T-cell (primary cell): ENCODE data around the gene GEN1. TPM values are rescaled to one million over a fixed set of nuclear protein-coding genes. Genes with fewer than 3 reads are reported as not detected.

Experiments used
- ATAC-seq, 4 experiments: fragments of 200-7000 bp in 3 of 4; fragments of 150-1000 bp in 1 of 4; cut with Tn5 transposase; replicated peaks in 1 of 4; 1 replicate in 3 of 4; 2 replicates in 1 of 4; pipeline ENCODE4 v1.10.0; 2021; ENCODE audit warnings: moderate library complexity in 3 of 4, mild to moderate bottlenecking in 2 of 4, moderate number of reproducible peaks in 1 of 4
- CTCF ChIA-PET, 2 donors: fragments of 300-600 bp; sonication (Branson Sonifier 250); formaldehyde crosslinking; loops; one replicate each; lab custom pipeline; 2022; ENCODE audit warnings: antibody characterized with exemption in 2 of 2; lab: Charles Lee
- POLR2A ChIA-PET, 2 donors: fragments of 300-600 bp; sonication (Branson Sonifier 250); formaldehyde crosslinking; loops; one replicate each; lab custom pipeline; 2022; ENCODE audit warnings: antibody characterized with exemption in 2 of 2; lab: Charles Lee
- DNase-seq, 35 experiments: peaks; one replicate each; pipeline versions ENCODE4 v3.0.0 to v3.0.0-alpha.2; 2013 to 2023
- H3K27ac ChIP-seq: one replicate; pipeline ENCODE4 v1.5.1; 2013; ENCODE audit warnings: low read length
- H3K27me3 ChIP-seq, 2 experiments: replicated peaks in 1 of 2; 1 replicate in 1 of 2; 2 replicates in 1 of 2; pipeline versions ENCODE4 v1.6.1 to v1.7.0; 2013; ENCODE audit warnings: low read length in 1 of 2, mixed read lengths in 1 of 2; ENCODE audit not compliant: control insufficient read depth in 2 of 2, insufficient read depth in 2 of 2; ENCODE audit errors: extremely low read depth in 1 of 2
- H3K36me3 ChIP-seq, 2 donors: 1 replicate in 1 of 2; 2 replicates in 1 of 2; pipeline versions ENCODE4 v1.6.1 to v1.7.0; 2013; ENCODE audit warnings: low read length in 1 of 2; ENCODE audit not compliant: control insufficient read depth in 2 of 2, insufficient read depth in 1 of 2; ENCODE audit errors: extremely low read depth in 1 of 2
- H3K4me1 ChIP-seq, 2 experiments: 1 replicate in 1 of 2; 2 replicates in 1 of 2; pipeline versions ENCODE4 v1.6.1 to v1.7.0; 2013; ENCODE audit warnings: low read length in 2 of 2, mixed read lengths in 1 of 2; ENCODE audit not compliant: insufficient read depth in 2 of 2, control insufficient read depth in 1 of 2; ENCODE audit errors: extremely low read depth in 1 of 2
- H3K4me3 ChIP-seq, 2 donors: 1 replicate in 1 of 2; 2 replicates in 1 of 2; pipeline versions ENCODE4 v1.5.1 to v1.7.0; 2013; ENCODE audit warnings: mild to moderate bottlenecking in 2 of 2, low read length in 1 of 2, moderate library complexity in 1 of 2; ENCODE audit not compliant: control insufficient read depth in 1 of 2; ENCODE audit errors: extremely low read depth in 1 of 2
- H3K9me3 ChIP-seq: 2 replicates; pipeline ENCODE4 v1.7.0; 2013
- H3K27ac Mint-ChIP-seq, 2 donors: one replicate each; pipeline ENCODE4 v1.8.0; 2020 to 2021; ENCODE audit warnings: mild to moderate bottlenecking in 2 of 2, mixed read lengths in 2 of 2
- H3K27me3 Mint-ChIP-seq, 2 donors: one replicate each; pipeline ENCODE4 v1.8.0; 2021 to 2022; ENCODE audit warnings: mixed read lengths in 2 of 2
- H3K36me3 Mint-ChIP-seq: one replicate; pipeline ENCODE4 v1.8.0; 2021; ENCODE audit warnings: mixed read lengths
- H3K4me1 Mint-ChIP-seq, 3 donors: one replicate each; pipeline ENCODE4 v1.8.0; 2020 to 2022; ENCODE audit warnings: mixed read lengths in 3 of 3, mild to moderate bottlenecking in 1 of 3
- H3K4me3 Mint-ChIP-seq, 3 donors: one replicate each; pipeline ENCODE4 v1.8.0; 2020 to 2022; ENCODE audit warnings: mild to moderate bottlenecking in 3 of 3, mixed read lengths in 3 of 3, moderate library complexity in 3 of 3
- H3K9me3 Mint-ChIP-seq, 3 donors: one replicate each; pipeline ENCODE4 v1.8.0; 2020 to 2022; ENCODE audit warnings: mixed read lengths in 3 of 3
- WGBS: methylation state at CpG from one replicate; pipeline ENCODE4 v1.1.5; 2013; ENCODE audit warnings: missing lambda C conversion rate; ENCODE audit not compliant: insufficient coverage; 5-methylcytosine and 5-hydroxymethylcytosine counted together
- total RNA-seq, 35 experiments: library from RNA in 6 of 35; stranded (reverse) in 6 of 35; fragments of 120-200 nt in 1 of 35; gene quantifications; one replicate each; pipeline versions ENCODE4 v1.2.1 to v1.2.4 and lab custom pipeline; 2013 to 2026

GEN1 gene
- total RNA-seq, 5 donors from 2014 or later (not counting 1 experiment from before 2014, with no cell fraction given), result 7.6 to 9.2 (median 7.7) TPM

DNA sequence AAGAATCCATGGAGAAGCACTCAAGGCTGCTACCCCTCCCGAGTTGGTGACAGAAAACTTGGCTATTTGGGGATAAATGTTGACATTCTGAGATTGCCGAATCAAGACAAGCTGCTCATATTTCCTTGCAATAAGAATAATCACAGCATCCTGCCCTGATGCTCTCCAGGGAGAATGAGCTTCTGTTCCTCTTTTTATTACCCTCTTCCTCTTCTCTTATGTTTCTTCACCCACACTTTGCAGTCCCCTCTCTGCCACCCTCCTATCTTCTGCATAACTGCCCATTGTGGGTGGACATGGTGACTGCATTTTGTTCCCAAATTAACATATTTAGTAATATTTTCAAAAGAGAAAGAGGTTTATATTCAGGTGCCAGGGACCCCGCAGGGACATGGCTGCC lies 50.4 kb downstream of the GEN1 start:
- DNase-seq, result no peak
- no peak overlapping the region for H3K27ac ChIP-seq
- H3K27me3 ChIP-seq, result peaks cover 0 to 4% of the 10 kb centered on the region in 2 experiments
- H3K4me3 ChIP-seq, result no peak overlapping the region
- no peaks in the 10 kb centered on the region for H3K36me3 Mint-ChIP-seq
- ChIA-PET CTCF (no interaction called here), POLR2A (no interaction called here)
- no peak overlapping the region for H3K27ac Mint-ChIP-seq
- 100% methylated on average over 1 of the region's 3 CpGs for WGBS
- H3K9me3 ChIP-seq, result no peaks in the 10 kb centered on the region
- H3K36me3 ChIP-seq, result no peaks in the 10 kb centered on the region
- H3K4me1 Mint-ChIP-seq, result peaks cover 0 to 4% (median 1%) of the 10 kb centered on the region in 3 donors
- ATAC-seq, result no peak
- H3K27me3 Mint-ChIP-seq, result peaks cover 11 to 18% of the 10 kb centered on the region in 2 donors
- H3K4me3 Mint-ChIP-seq, result no peak overlapping the region
- no peaks in the 10 kb centered on the region for H3K4me1 ChIP-seq
- H3K9me3 Mint-ChIP-seq, result no peaks in the 10 kb centered on the region

DNA sequence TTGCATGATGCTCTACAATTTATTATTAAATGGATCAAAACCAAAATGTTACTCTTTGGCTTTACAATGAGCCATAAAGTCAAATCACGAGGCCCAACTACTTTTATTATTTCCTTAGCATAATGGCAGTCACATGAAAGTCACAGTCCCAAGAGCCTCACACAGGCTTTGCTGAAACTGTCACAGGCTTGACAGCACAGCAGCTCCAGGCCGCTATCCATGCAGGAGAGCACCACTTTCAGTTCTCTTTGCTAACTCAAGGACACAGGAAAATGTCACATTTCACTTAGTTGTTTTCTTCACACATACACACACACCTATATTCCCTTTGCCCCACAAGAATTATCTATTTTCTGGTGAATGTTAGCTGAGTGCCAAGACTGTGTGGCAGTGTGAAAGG lies 51.2 kb downstream of the GEN1 start:
- peaks cover 0 to 2% (median 0%) of the 10 kb centered on the region in 3 donors for H3K4me1 Mint-ChIP-seq
- ATAC-seq, result no peak

DNA sequence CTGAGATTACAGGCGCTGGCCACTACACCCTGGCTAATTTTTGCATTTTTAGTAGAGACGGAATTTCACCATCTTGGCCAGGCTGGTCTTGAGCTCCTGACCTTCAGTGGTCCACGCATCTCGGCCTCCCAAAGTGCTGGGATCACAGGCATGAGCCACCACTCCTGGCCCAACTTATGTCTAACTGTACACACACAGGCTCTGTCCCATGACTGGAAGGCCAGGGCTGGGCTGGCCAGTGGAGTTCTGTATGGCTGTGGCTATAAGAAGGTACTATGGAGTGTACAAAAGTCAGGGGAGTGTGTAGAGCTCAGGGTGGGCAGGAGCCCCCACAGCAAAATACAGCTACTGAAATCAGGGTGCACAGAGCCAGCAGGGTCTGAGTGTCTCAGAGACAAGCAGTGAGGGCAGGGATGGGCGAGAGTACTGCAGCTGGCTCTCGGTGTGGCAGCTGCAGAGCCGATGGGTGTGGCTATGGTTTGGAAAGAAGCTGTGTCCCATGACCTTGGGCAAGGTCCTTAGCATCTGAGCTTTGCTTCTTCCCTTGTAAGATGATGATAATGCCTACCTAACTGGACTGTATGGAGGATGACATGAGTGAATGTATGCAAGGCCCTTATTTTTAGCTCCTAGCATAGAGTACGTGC lies 51.9 kb downstream of the GEN1 start:
- WGBS, result 85% methylated on average over 7 of the region's 8 CpGs
- Histone ChIP-seq H3K4me3 (no peak overlapping the region), H3K27me3 (peaks cover 0 to 4% of the 10 kb centered on the region in 2 experiments), H3K4me1 (no peaks in the 10 kb centered on the region), H3K36me3 (no peaks in the 10 kb centered on the region), H3K27ac (no peak overlapping the region), H3K9me3 (no peaks in the 10 kb centered on the region)
- POLR2A ChIA-PET, result no interaction called here
- Mint-ChIP-seq H3K36me3 (no peaks in the 10 kb centered on the region), H3K4me3 (no peak overlapping the region), H3K9me3 (no peaks in the 10 kb centered on the region), H3K4me1 (peaks cover 0 to 2% (median 0%) of the 10 kb centered on the region in 3 donors), H3K27ac (no peak overlapping the region), H3K27me3 (peaks cover 9 to 15% of the 10 kb centered on the region in 2 donors)
- ATAC-seq (no peak), DNase-seq (no peak)
- CTCF ChIA-PET, result interaction anchor here in 1 of 2 donors (0.6 kb wide), 1 partner anchor 1364 kb away, joined by 3 read pairs; no protein-coding TSS in a partner anchor

More for the DNA sequence above, 51.2 kb downstream of the GEN1 start:
- H3K27ac Mint-ChIP-seq, result no peak overlapping the region
- Histone ChIP-seq H3K9me3 (no peaks in the 10 kb centered on the region), H3K4me3 (no peak overlapping the region), H3K27me3 (peaks cover 0 to 4% of the 10 kb centered on the region in 2 experiments), H3K27ac (no peak overlapping the region), H3K4me1 (no peaks in the 10 kb centered on the region), H3K36me3 (no peaks in the 10 kb centered on the region)
- H3K9me3 Mint-ChIP-seq, result no peaks in the 10 kb centered on the region
- H3K4me3 Mint-ChIP-seq, result no peak overlapping the region
- CTCF ChIA-PET, result interaction anchor here in 1 of 2 donors (0.6 kb wide), 1 partner anchor 1365 kb away, joined by 3 read pairs; no protein-coding TSS in a partner anchor
- POLR2A ChIA-PET, result no interaction called here
- 89% methylated on average over 1 of the region's 2 CpGs for WGBS
- DNase-seq, result no peak
- no peaks in the 10 kb centered on the region for H3K36me3 Mint-ChIP-seq
- H3K27me3 Mint-ChIP-seq, result peaks cover 9 to 15% of the 10 kb centered on the region in 2 donors

DNA sequence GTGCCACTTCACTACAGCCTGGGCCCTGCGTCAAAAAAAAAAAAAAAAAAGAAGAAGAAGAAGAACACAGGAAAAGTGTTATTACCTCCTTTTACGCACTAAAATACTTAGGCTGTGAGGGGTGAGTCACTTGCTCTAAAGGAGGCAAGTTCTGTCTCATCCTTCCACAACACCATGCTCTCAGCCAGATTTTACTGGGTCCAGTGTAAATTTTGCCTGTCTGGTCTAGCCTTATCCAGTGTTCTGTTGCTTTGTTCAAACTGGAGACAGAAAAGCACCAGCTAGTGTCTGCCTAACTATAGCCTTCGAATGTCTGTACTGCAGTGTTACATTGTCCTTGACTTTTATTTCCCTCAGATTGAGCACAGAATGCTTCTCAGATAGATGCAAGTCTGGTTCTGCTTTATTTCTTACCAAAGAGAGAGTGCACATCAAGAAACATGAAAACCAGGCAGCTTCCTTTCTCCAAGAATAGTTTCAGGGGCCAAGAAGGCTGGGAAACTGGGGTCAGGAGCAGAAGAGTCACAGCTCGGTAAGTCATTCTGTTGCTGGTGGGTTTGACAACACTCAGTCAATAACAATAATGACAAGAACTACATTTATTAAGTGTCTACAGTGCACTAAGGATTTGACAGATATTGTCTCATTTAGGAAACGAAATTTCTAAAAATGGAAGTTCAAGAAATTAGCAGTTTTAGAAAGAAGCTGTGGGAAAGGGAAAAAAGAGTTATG lies 59.2 kb downstream of the GEN1 start:
- H3K9me3 Mint-ChIP-seq, result no peaks in the 10 kb centered on the region
- no peaks in the 10 kb centered on the region for H3K9me3 ChIP-seq
- no peak overlapping the region for H3K4me3 ChIP-seq
- WGBS, result 43% methylated on average over 1 of the region's 5 CpGs
- DNase-seq (no peak), ATAC-seq (no peak)
- H3K27ac ChIP-seq, result no peak overlapping the region
- H3K36me3 ChIP-seq, result no peaks in the 10 kb centered on the region
- ChIA-PET POLR2A (no interaction called here), CTCF (no interaction called here)
- H3K4me1 ChIP-seq, result no peaks in the 10 kb centered on the region
- H3K27ac Mint-ChIP-seq, result no peak overlapping the region
- H3K4me3 Mint-ChIP-seq, result no peak overlapping the region
- H3K4me1 Mint-ChIP-seq, result peaks cover 0 to 2% (median 0%) of the 10 kb centered on the region in 3 donors
- H3K27me3 ChIP-seq, result peaks cover 0 to 11% of the 10 kb centered on the region in 2 experiments
- H3K36me3 Mint-ChIP-seq, result no peaks in the 10 kb centered on the region
- H3K27me3 Mint-ChIP-seq, result peaks cover 21 to 26% of the 10 kb centered on the region in 2 donors

DNA sequence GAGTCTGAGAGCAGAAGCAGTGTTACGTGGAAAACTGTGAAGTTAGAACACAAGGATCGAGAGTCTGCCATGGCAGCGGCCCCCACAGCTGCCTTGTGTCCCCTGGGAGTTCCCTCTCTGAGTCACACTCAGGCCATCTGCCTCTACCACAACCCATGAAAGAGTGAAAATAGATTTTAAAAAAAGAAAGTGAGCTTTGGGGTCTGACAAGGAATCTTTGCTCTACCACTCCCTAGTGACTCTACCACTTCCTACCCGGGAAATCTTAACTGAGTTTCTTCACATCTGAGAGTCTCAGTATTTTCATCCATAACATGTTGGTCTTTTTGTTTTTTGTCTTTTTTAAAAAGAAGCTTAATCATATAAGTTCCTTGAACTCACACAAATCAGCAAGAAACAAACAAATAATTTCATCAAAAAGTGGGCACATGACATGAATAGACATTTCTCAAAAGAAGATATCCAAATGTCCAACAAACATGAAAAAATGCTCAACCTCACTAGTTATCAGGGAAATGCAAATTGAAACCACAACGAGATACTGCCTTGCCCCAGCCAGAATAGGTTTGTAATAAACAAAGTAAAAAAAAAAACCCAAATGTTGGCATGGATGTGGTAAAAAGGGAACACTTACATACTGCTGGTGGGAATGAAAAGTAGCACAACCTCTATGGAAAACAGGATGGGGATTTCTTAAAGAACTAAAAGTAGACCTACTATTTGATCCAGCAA lies 60.0 kb downstream of the GEN1 start:
- ChIA-PET POLR2A (no interaction called here), CTCF (no interaction called here)
- H3K4me3 Mint-ChIP-seq, result no peak overlapping the region
- no peak overlapping the region for H3K27ac ChIP-seq
- H3K36me3 Mint-ChIP-seq, result no peaks in the 10 kb centered on the region
- no CpG with 5 or more reads among the region's 5 CpGs for WGBS
- H3K27ac Mint-ChIP-seq, result no peak overlapping the region
- no peak overlapping the region for H3K4me3 ChIP-seq
- H3K4me1 Mint-ChIP-seq, result peaks cover 0 to 2% (median 0%) of the 10 kb centered on the region in 3 donors
- ATAC-seq, result no peak
- no peaks in the 10 kb centered on the region for H3K4me1 ChIP-seq
- H3K27me3 ChIP-seq, result peaks cover 0 to 11% of the 10 kb centered on the region in 2 experiments
- H3K9me3 ChIP-seq, result no peaks in the 10 kb centered on the region
- H3K36me3 ChIP-seq, result no peaks in the 10 kb centered on the region
- no peak for DNase-seq
- peaks cover 21 to 26% of the 10 kb centered on the region in 2 donors for H3K27me3 Mint-ChIP-seq
- H3K9me3 Mint-ChIP-seq, result no peaks in the 10 kb centered on the region

DNA sequence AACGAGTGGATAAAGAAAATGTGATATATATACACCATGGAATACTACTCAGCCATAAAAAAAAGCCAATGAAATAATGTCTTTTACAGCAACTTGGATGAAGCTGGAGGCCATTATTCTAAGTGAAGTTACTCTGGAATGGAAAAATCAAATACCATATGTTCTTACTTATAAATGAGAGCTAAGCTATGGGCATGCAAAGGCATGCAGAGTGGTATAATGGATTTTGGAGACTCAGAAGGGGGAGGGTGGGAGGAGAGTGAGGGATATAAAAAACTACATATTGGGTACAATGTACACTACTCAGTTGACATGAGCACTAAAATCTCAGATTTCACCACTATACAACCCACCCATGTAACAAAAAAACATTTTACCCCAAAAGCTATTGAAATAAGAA lies 60.7 kb downstream of the GEN1 start:
- Mint-ChIP-seq H3K36me3 (no peaks in the 10 kb centered on the region), H3K27me3 (peaks cover 21 to 26% of the 10 kb centered on the region in 2 donors), H3K4me3 (no peak overlapping the region), H3K9me3 (no peaks in the 10 kb centered on the region), H3K27ac (no peak overlapping the region), H3K4me1 (peaks cover 0 to 2% (median 0%) of the 10 kb centered on the region in 3 donors)
- Histone ChIP-seq H3K27me3 (peaks cover 0 to 11% of the 10 kb centered on the region in 2 experiments), H3K27ac (no peak overlapping the region), H3K36me3 (no peaks in the 10 kb centered on the region), H3K4me1 (no peaks in the 10 kb centered on the region), H3K4me3 (no peak overlapping the region), H3K9me3 (no peaks in the 10 kb centered on the region)
- WGBS, result no CpG with 5 or more reads among the region's 1 CpG
- no peak for DNase-seq
- ChIA-PET CTCF (no interaction called here), POLR2A (no interaction called here)
- ATAC-seq, result no peak
